ENCODE results near the gene PRR5L.

The PRR5L gene

DNA sequence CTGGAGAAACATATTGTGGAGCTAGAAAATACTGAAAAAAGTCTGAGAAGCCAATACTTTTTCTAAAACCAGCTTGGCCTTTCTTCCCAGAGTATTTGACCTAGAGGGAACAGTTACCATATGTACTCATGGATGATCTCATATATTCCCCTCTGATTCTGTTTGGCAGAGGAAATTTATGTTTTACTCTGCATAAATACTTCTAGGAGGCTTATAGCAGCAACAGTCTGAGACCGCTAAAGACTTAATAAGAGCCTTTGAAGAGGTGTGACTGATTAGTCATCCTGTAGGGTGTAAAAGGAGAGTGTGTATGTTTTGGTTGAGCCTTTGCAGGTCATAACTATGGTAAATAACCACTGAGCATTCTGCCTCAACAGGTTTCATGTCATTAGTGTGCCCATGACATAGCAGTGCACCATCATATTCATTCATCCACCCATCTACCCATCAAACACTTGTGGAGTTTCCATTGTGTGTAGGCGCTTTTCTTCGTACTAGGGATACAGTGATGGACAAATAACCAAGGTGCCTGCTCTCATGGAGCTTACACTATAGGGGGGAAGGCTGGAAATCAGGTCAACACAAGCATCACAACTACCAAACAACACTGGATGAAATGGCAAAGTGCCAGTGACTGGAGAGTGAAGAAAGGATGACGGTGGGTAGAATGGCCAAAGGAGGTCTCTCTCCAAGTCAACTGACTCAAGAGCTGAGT is 169.5 kb downstream of the PRR5L start:
- H4K8ac ChIP-seq (ENCODE audit: low read depth, low read length): no peak overlapping the region
- no peak overlapping the region for H2BK12ac ChIP-seq (ENCODE audit: low read length)
- H3K23ac ChIP-seq (ENCODE audit: low read length): no peak overlapping the region
- no peaks in the 10 kb centered on the region for H3K27me3 ChIP-seq (ENCODE audit: insufficient read depth, low read length)
- no peak overlapping the region for H2AK5ac ChIP-seq (ENCODE audit: low read length)
- H2AFZ ChIP-seq (ENCODE audit: insufficient read depth, low read length, poor library complexity): no peak overlapping the region
- no peak overlapping the region for H3K9ac ChIP-seq (ENCODE audit: low read length)
- H3K4me3 ChIP-seq (ENCODE audit: low read depth, low read length): no peak overlapping the region
- H3K9me3 ChIP-seq (ENCODE audit: insufficient read depth, low read depth, low read length): no peaks in the 10 kb centered on the region
- no peak overlapping the region for H2BK120ac ChIP-seq (ENCODE audit: insufficient read depth, low read length, poor library complexity)
- no peak overlapping the region for H3K14ac ChIP-seq (ENCODE audit: low read length)
- H4K12ac ChIP-seq (ENCODE audit: low read depth, low read length): no peak overlapping the region
- H4K91ac ChIP-seq (ENCODE audit: low read depth, low read length): no peak overlapping the region
- no peak overlapping the region for H3K27ac ChIP-seq (ENCODE audit: low read depth, low read length)
- H3K79me2 ChIP-seq (ENCODE audit: control insufficient read depth, insufficient read depth, low read length, poor library complexity): no peaks in the 10 kb centered on the region
- peaks cover 5% of the 10 kb centered on the region for H3K79me1 ChIP-seq (ENCODE audit: low read length)
- H3K36me3 ChIP-seq (ENCODE audit: control insufficient read depth in 1 of 2, insufficient read depth in 2 of 2, low read length in 2 of 2): peaks cover 5 to 18% of the 10 kb centered on the region in 2 experiments
- no CpG with 5 or more reads among the region's 4 CpGs for WGBS (ENCODE audit: extremely low coverage, insufficient coverage, insufficient read length)
- peaks cover 6 to 11% of the 10 kb centered on the region in 2 experiments for H3K4me1 ChIP-seq (ENCODE audit: control insufficient read depth in 1 of 2, insufficient read depth in 2 of 2, low read length in 2 of 2)
- DNase-seq: no peak
- no peak overlapping the region for H2BK5ac ChIP-seq (ENCODE audit: low read depth, low read length, poor library complexity)
- no peak overlapping the region for H3K18ac ChIP-seq (ENCODE audit: low read length)
- no peak overlapping the region for H3K4me2 ChIP-seq (ENCODE audit: low read length)
- no peak overlapping the region for H3K4ac ChIP-seq (ENCODE audit: low read depth, low read length)

- WGBS (ENCODE audit: extremely low coverage, insufficient coverage, insufficient read length): no CpG with 5 or more reads among the region's 3 CpGs
- no peak overlapping the region for H3K4me2 ChIP-seq (ENCODE audit: low read length)
- no peak overlapping the region for H2AFZ ChIP-seq (ENCODE audit: insufficient read depth, low read length, poor library complexity)
- no peak overlapping the region for H3K4me3 ChIP-seq (ENCODE audit: low read depth, low read length)
- H3K36me3 ChIP-seq (ENCODE audit: control insufficient read depth in 1 of 2, insufficient read depth in 2 of 2, low read length in 2 of 2): peaks cover 4 to 15% of the 10 kb centered on the region in 2 experiments
- H3K79me1 ChIP-seq (ENCODE audit: low read length): peaks cover 5% of the 10 kb centered on the region
- no peak overlapping the region for H3K18ac ChIP-seq (ENCODE audit: low read length)
- no peak overlapping the region for H2AK5ac ChIP-seq (ENCODE audit: low read length)
- no peak overlapping the region for H3K27ac ChIP-seq (ENCODE audit: low read depth, low read length)
- no peak overlapping the region for H3K4ac ChIP-seq (ENCODE audit: low read depth, low read length)
- no peak overlapping the region for H4K8ac ChIP-seq (ENCODE audit: low read depth, low read length)
- H4K12ac ChIP-seq (ENCODE audit: low read depth, low read length): no peak overlapping the region
- H2BK5ac ChIP-seq (ENCODE audit: low read depth, low read length, poor library complexity): no peak overlapping the region
- H3K27me3 ChIP-seq (ENCODE audit: insufficient read depth, low read length): no peaks in the 10 kb centered on the region
- H3K4me1 ChIP-seq (ENCODE audit: control insufficient read depth in 1 of 2, insufficient read depth in 2 of 2, low read length in 2 of 2): peaks cover 6 to 11% of the 10 kb centered on the region in 2 experiments
- H2BK120ac ChIP-seq (ENCODE audit: insufficient read depth, low read length, poor library complexity): no peak overlapping the region
- H3K9me3 ChIP-seq (ENCODE audit: insufficient read depth, low read depth, low read length): no peaks in the 10 kb centered on the region
- H3K14ac ChIP-seq (ENCODE audit: low read length): no peak overlapping the region
- no peak overlapping the region for H4K91ac ChIP-seq (ENCODE audit: low read depth, low read length)
- H3K79me2 ChIP-seq (ENCODE audit: control insufficient read depth, insufficient read depth, low read length, poor library complexity): no peaks in the 10 kb centered on the region
- H3K23ac ChIP-seq (ENCODE audit: low read length): no peak overlapping the region
- no peak overlapping the region for H3K9ac ChIP-seq (ENCODE audit: low read length)
- no peak overlapping the region for H2BK12ac ChIP-seq (ENCODE audit: low read length)
- DNase-seq: no peak
These were observed 170.9 kb downstream of the PRR5L start for GRCh38 chr11:36467012-36467411.

DNA sequence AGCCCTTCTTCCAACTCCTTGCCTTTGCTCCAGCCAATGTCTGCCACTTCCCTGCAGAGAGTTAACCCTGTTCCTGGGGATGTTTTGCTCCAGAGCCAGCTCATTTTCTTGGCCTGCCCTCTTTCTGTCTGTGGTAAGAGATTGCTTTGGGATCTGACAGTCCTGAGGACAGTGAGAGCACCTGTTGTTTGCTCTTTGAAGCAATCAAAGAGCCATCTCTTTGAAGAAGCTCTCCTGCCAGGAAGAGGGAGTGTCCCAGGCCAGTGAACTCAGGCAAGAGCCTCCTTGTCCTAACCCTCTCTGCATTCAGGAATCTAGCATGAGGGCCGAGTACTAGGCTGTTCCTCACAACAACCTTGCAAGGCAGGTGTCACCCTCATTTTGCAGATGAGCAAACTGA is 171.8 kb downstream of the PRR5L start:
- Histone ChIP-seq H3K23ac (ENCODE audit: low read length) (no peak overlapping the region), H4K91ac (ENCODE audit: low read depth, low read length) (no peak overlapping the region), H3K4ac (ENCODE audit: low read depth, low read length) (no peak overlapping the region), H3K27ac (ENCODE audit: low read depth, low read length) (no peak overlapping the region), H3K4me3 (ENCODE audit: low read depth, low read length) (no peak overlapping the region), H3K18ac (ENCODE audit: low read length) (no peak overlapping the region), H3K14ac (ENCODE audit: low read length) (no peak overlapping the region), H2AK5ac (ENCODE audit: low read length) (no peak overlapping the region), H3K36me3 (ENCODE audit: control insufficient read depth in 1 of 2, insufficient read depth in 2 of 2, low read length in 2 of 2) (peaks cover 2 to 9% of the 10 kb centered on the region in 2 experiments), H3K9me3 (ENCODE audit: insufficient read depth, low read depth, low read length) (no peaks in the 10 kb centered on the region), H3K4me1 (ENCODE audit: control insufficient read depth in 1 of 2, insufficient read depth in 2 of 2, low read length in 2 of 2) (peaks cover 6 to 11% of the 10 kb centered on the region in 2 experiments), H3K4me2 (ENCODE audit: low read length) (no peak overlapping the region), H2BK5ac (ENCODE audit: low read depth, low read length, poor library complexity) (no peak overlapping the region), H4K8ac (ENCODE audit: low read depth, low read length) (no peak overlapping the region), H2BK12ac (ENCODE audit: low read length) (no peak overlapping the region), H3K27me3 (ENCODE audit: insufficient read depth, low read length) (no peaks in the 10 kb centered on the region), H2BK120ac (ENCODE audit: insufficient read depth, low read length, poor library complexity) (no peak overlapping the region), H3K79me1 (ENCODE audit: low read length) (peaks cover 5% of the 10 kb centered on the region), H3K9ac (ENCODE audit: low read length) (no peak overlapping the region), H3K79me2 (ENCODE audit: control insufficient read depth, insufficient read depth, low read length, poor library complexity) (no peaks in the 10 kb centered on the region), H4K12ac (ENCODE audit: low read depth, low read length) (no peak overlapping the region), H2AFZ (ENCODE audit: insufficient read depth, low read length, poor library complexity) (no peak overlapping the region)
- no CpG with 5 or more reads among the region's 1 CpG for WGBS (ENCODE audit: extremely low coverage, insufficient coverage, insufficient read length)
- DNase-seq: no peak

- Histone ChIP-seq H3K27me3 (ENCODE audit: insufficient read depth, low read length) (no peaks in the 10 kb centered on the region), H3K18ac (ENCODE audit: low read length) (no peak overlapping the region), H3K36me3 (ENCODE audit: control insufficient read depth in 1 of 2, insufficient read depth in 2 of 2, low read length in 2 of 2) (peaks cover 3 to 9% of the 10 kb centered on the region in 2 experiments), H4K91ac (ENCODE audit: low read depth, low read length) (no peak overlapping the region), H2BK5ac (ENCODE audit: low read depth, low read length, poor library complexity) (no peak overlapping the region), H3K9ac (ENCODE audit: low read length) (no peak overlapping the region), H3K79me2 (ENCODE audit: control insufficient read depth, insufficient read depth, low read length, poor library complexity) (no peaks in the 10 kb centered on the region), H2BK12ac (ENCODE audit: low read length) (no peak overlapping the region), H3K4ac (ENCODE audit: low read depth, low read length) (no peak overlapping the region), H2BK120ac (ENCODE audit: insufficient read depth, low read length, poor library complexity) (no peak overlapping the region), H2AK5ac (ENCODE audit: low read length) (no peak overlapping the region), H3K14ac (ENCODE audit: low read length) (no peak overlapping the region), H2AFZ (ENCODE audit: insufficient read depth, low read length, poor library complexity) (no peak overlapping the region), H3K23ac (ENCODE audit: low read length) (no peak overlapping the region), H3K79me1 (ENCODE audit: low read length) (no peaks in the 10 kb centered on the region), H4K8ac (ENCODE audit: low read depth, low read length) (no peak overlapping the region), H3K9me3 (ENCODE audit: insufficient read depth, low read depth, low read length) (no peaks in the 10 kb centered on the region), H3K4me3 (ENCODE audit: low read depth, low read length) (no peak overlapping the region), H3K4me1 (ENCODE audit: control insufficient read depth in 1 of 2, insufficient read depth in 2 of 2, low read length in 2 of 2) (peaks cover 0 to 2% of the 10 kb centered on the region in 2 experiments), H4K12ac (ENCODE audit: low read depth, low read length) (no peak overlapping the region), H3K4me2 (ENCODE audit: low read length) (no peak overlapping the region), H3K27ac (ENCODE audit: low read depth, low read length) (no peak overlapping the region)
- DNase-seq: no peak
- WGBS (ENCODE audit: extremely low coverage, insufficient coverage, insufficient read length): no CpG with 5 or more reads among the region's 2 CpGs
These were observed 173.0 kb downstream of the PRR5L start for GRCh38 chr11:36469063-36469462.

Data from trophoblast cell (in vitro differentiated cells and primary cell).